Gastrocnemius medialis (tissue), 4 donors: ENCODE data around the gene PSMB10. TPM values are rescaled to one million over a fixed set of nuclear protein-coding genes. Genes with fewer than 3 reads are reported as not detected.
"Not testable (repeated sequence)": the region's sequence is repeated elsewhere in the genome, so short reads cannot be mapped to it uniquely, and the experiment has no call there.

Experiments used
- ATAC-seq, 2 donors: fragments of 150-250 bp; one replicate each; pipeline ENCODE4 v1.9.1; 2016
- DNase-seq, 2 donors: peaks; one replicate each; pipeline ENCODE4 v3.0.0-alpha.2; 2019
- H3K27ac ChIP-seq, 4 donors: fragments of 200-600 bp; sonication (generic); 1 replicate in 1 of 4; 2 replicates in 3 of 4; pipeline ENCODE4 v1.5.1; 2016 to 2018; ENCODE audit warnings: mild to moderate bottlenecking in 2 of 4, moderate library complexity in 1 of 4
- H3K27me3 ChIP-seq, 3 donors: fragments of 200-600 bp; sonication (generic) in 2 of 3; 1 replicate in 1 of 3; 2 replicates in 2 of 3; pipeline versions ENCODE4 v1.5.1 to v1.6.0; 2016 to 2019; ENCODE audit warnings: mild to moderate bottlenecking in 1 of 3, moderate library complexity in 1 of 3
- H3K36me3 ChIP-seq, 2 donors: fragments of 200-600 bp; sonication (generic) in 1 of 2; one replicate each; pipeline ENCODE4 v1.5.1; 2017 to 2018
- H3K4me1 ChIP-seq, 2 donors: fragments of 200-600 bp; sonication (generic) in 1 of 2; one replicate each; pipeline ENCODE4 v1.5.1; 2016 to 2017; ENCODE audit warnings: mild to moderate bottlenecking in 2 of 2
- H3K4me3 ChIP-seq, 4 donors: fragments of 200-600 bp; sonication (generic) in 3 of 4; 1 replicate in 1 of 4; 2 replicates in 3 of 4; pipeline ENCODE4 v1.5.1; 2016 to 2019; ENCODE audit warnings: mild to moderate bottlenecking in 2 of 4
- H3K9me3 ChIP-seq, 3 donors: fragments of 200-600 bp; sonication (generic) in 2 of 3; 1 replicate in 1 of 3; 2 replicates in 2 of 3; pipeline ENCODE4 v1.5.1; 2016 to 2019
- CTCF ChIP-seq, 5 experiments: fragments of 450-650 bp in 3 of 5; fragments of 200-600 bp in 2 of 5; sonication (generic) in 2 of 5; IDR thresholded peaks in 4 of 5; conservative IDR thresholded peaks in 1 of 5; 1 replicate in 4 of 5; 2 replicates in 1 of 5; pipeline ENCODE4 v1.5.1; 2016 to 2019; ENCODE audit warnings: antibody characterized with exemption in 5 of 5, mild to moderate bottlenecking in 3 of 5, moderate library complexity in 3 of 5
- POLR2A ChIP-seq, 2 donors: fragments of 450-650 bp; IDR thresholded peaks; one replicate each; pipeline ENCODE4 v1.6.1; 2017; ENCODE audit warnings: antibody characterized with exemption in 2 of 2, mild to moderate bottlenecking in 2 of 2, moderate library complexity in 2 of 2
- in situ Hi-C, 4 donors: fragments of 200-750 bp; cut with MboI; loops; one replicate each; pipeline versions ENCODE4 v1.15.0 to v1.8.0; 2017; ENCODE audit warnings: low sequenced_read_pairs in 4 of 4
- intact Hi-C: fragments of 100-400 bp; cut with DNase I; formaldehyde crosslinking; loops from one replicate; pipeline ENCODE4 v1.15.1; 2023; ENCODE audit warnings: low total_unique reads
- total RNA-seq, 4 donors: library from RNA; depleted of rRNA; stranded (reverse); fragments of >200 nt; gene quantifications; one replicate each; pipeline versions ENCODE4 v1.1.0 to v1.2.3, GENCODE V29; 2016

PSMB10 gene
- total RNA-seq, 4 donors from 2014 or later = 18.3 to 41.4 (median 23.9) TPM

- ATAC-seq = no peak
- peaks cover 86 to 91% of the 10 kb centered on the region in 2 donors for H3K4me1 ChIP-seq
- H3K36me3 ChIP-seq = no peaks in the 10 kb centered on the region
- no peaks in the 10 kb centered on the region for H3K9me3 ChIP-seq
- DNase-seq = no peak
- no peak overlapping the region for H3K4me3 ChIP-seq
- TF ChIP-seq CTCF (IDR thresholded peaks at IDR 0.05 in 4 of 5, conservative IDR thresholded peaks at IDR 0.05 in 1 of 5) = peak in 2 of 5 experiments; percentile 39 to 48
- TF ChIP-seq POLR2A (IDR thresholded peaks at IDR 0.05) = no peak
- in situ Hi-C loops = loop anchor here in 3 of 4 donors (10.0 kb wide), 2 partner anchors 95 to 105 kb away; no protein-coding TSS in a partner anchor
- H3K27ac ChIP-seq = peak overlapping the region; percentile 86 to 99 (median 95)
- intact Hi-C loops = loop anchor here (10.0 kb wide), 1 partner anchor 245 kb away; no protein-coding TSS in a partner anchor
- no peaks in the 10 kb centered on the region for H3K27me3 ChIP-seq
Observed at GRCh38 chr16:67919622-67920221, 16.9 kb downstream of the PSMB10 start.

- Histone ChIP-seq H3K4me3 (no peak overlapping the region), H3K27ac (peak overlapping the region; percentile 86 to 99 (median 95)), H3K9me3 (no peaks in the 10 kb centered on the region), H3K4me1 (peaks cover 78 to 80% of the 10 kb centered on the region in 2 donors), H3K27me3 (no peaks in the 10 kb centered on the region), H3K36me3 (no peaks in the 10 kb centered on the region)
- DNase-seq = peak; percentile 67 to 86
- TF ChIP-seq CTCF (IDR thresholded peaks at IDR 0.05 in 4 of 5, conservative IDR thresholded peaks at IDR 0.05 in 1 of 5) (no peak), POLR2A (IDR thresholded peaks at IDR 0.05) (peak in 1 of 2 donors; percentile 36)
- in situ Hi-C loops (no loop called here), intact Hi-C loops (loop anchor here (1.0 to 2.0 kb wide), 2 partner anchors 25 to 35 kb away; partner anchors contain the start of gene PSKH1)
- peak; percentile 92 for ATAC-seq
Observed at GRCh38 chr16:67917852-67918236, 18.8 kb downstream of the PSMB10 start.

- ATAC-seq = peak; percentile 85 to 87
- in situ Hi-C loops = no loop called here
- intact Hi-C loops = loop anchor here (1.0 to 2.0 kb wide), 2 partner anchors 24 to 34 kb away; partner anchors contain the start of gene PSKH1
- Histone ChIP-seq H3K9me3 (no peaks in the 10 kb centered on the region), H3K27me3 (no peaks in the 10 kb centered on the region), H3K4me1 (peaks cover 77% of the 10 kb centered on the region in 2 donors), H3K4me3 (no peak overlapping the region), H3K27ac (peak overlapping the region; percentile 86 to 99 (median 95)), H3K36me3 (no peaks in the 10 kb centered on the region)
- peak; percentile 60 to 85 for DNase-seq
- TF ChIP-seq CTCF (IDR thresholded peaks at IDR 0.05 in 4 of 5, conservative IDR thresholded peaks at IDR 0.05 in 1 of 5) (no peak), POLR2A (IDR thresholded peaks at IDR 0.05) (no peak)
Observed at GRCh38 chr16:67917140-67917851, 19.4 kb downstream of the PSMB10 start.

- intact Hi-C loops (loop anchor here (2.0 kb wide), 1 partner anchor 33 kb away; no protein-coding TSS in a partner anchor), in situ Hi-C loops (no loop called here)
- H3K27ac ChIP-seq = peak overlapping the region; percentile 86 to 99 (median 95)
- H3K4me3 ChIP-seq = no peak overlapping the region
- peaks cover 0 to 8% of the 10 kb centered on the region in 2 donors for H3K36me3 ChIP-seq
- H3K4me1 ChIP-seq = peaks cover 65 to 70% of the 10 kb centered on the region in 2 donors
- H3K27me3 ChIP-seq = no peaks in the 10 kb centered on the region
- ATAC-seq (peak in 1 of 2 donors; percentile 8), DNase-seq (peak; percentile 41 to 70)
- H3K9me3 ChIP-seq = no peaks in the 10 kb centered on the region
- TF ChIP-seq CTCF (IDR thresholded peaks at IDR 0.05 in 4 of 5, conservative IDR thresholded peaks at IDR 0.05 in 1 of 5) = no peak
- TF ChIP-seq POLR2A (IDR thresholded peaks at IDR 0.05) = no peak
Observed at GRCh38 chr16:67915831-67916723, 20.6 kb downstream of the PSMB10 start.

- H3K36me3 ChIP-seq = peaks cover 0 to 14% of the 10 kb centered on the region in 2 donors
- peaks cover 64% of the 10 kb centered on the region in 2 donors for H3K4me1 ChIP-seq
- H3K4me3 ChIP-seq, in situ Hi-C loops, H3K27me3 ChIP-seq, ATAC-seq, DNase-seq, H3K9me3 ChIP-seq, intact Hi-C loops: not testable (repeated sequence)
- peak overlapping the region; percentile 86 to 99 (median 95) for H3K27ac ChIP-seq
Observed at GRCh38 chr16:67915496-67915769, 21.2 kb downstream of the PSMB10 start.
